Cerebellar cortex (tissue), 1 donor: ENCODE data around the gene TBXAS1.
A peak's percentile ranks its signal among the peaks of the same experiment; 100 is the strongest.

ENCODE experiments used
- DNase-seq: peaks from one replicate; pipeline ENCODE4 v3.0.0-alpha.2; 2015; ENCODE audit warnings: low spot score

Gene TBXAS1

GRCh38 chr7:140000666-140001268 lies 171.7 kb downstream of the TBXAS1 start:
- DNase-seq = no peak

- DNase-seq = peak; percentile 31
These were observed 174.9 kb downstream of the TBXAS1 start for GRCh38 chr7:140003913-140004382.

- no peak for DNase-seq
These were observed 175.6 kb downstream of the TBXAS1 start for GRCh38 chr7:140004672-140005071.

GRCh38 chr7:140005341-140005740 lies 176.3 kb downstream of the TBXAS1 start:
- no peak for DNase-seq

GRCh38 chr7:140005754-140006503 lies 176.9 kb downstream of the TBXAS1 start:
- peak; percentile 10 for DNase-seq

- DNase-seq = no peak
These were observed 177.5 kb downstream of the TBXAS1 start for GRCh38 chr7:140006600-140006999.

GRCh38 chr7:140007051-140007690 lies 178.1 kb downstream of the TBXAS1 start:
- no peak for DNase-seq

- DNase-seq = no peak
These were observed 179.9 kb downstream of the TBXAS1 start for GRCh38 chr7:140008755-140009610.

GRCh38 chr7:140009735-140010134 lies 180.7 kb downstream of the TBXAS1 start:
- no peak for DNase-seq

GRCh38 chr7:140010194-140010895 lies 181.3 kb downstream of the TBXAS1 start:
- DNase-seq = no peak

GRCh38 chr7:140013676-140014075 lies 184.6 kb downstream of the TBXAS1 start:
- no peak for DNase-seq

- DNase-seq = no peak
These were observed 185.1 kb downstream of the TBXAS1 start for GRCh38 chr7:140014123-140014522.

- DNase-seq = no peak
These were observed 186.5 kb downstream of the TBXAS1 start for GRCh38 chr7:140015471-140015970.

- no peak for DNase-seq
These were observed 187.5 kb downstream of the TBXAS1 start for GRCh38 chr7:140016540-140016939.

GRCh38 chr7:140017034-140017433 lies 188.0 kb downstream of the TBXAS1 start:
- no peak for DNase-seq

GRCh38 chr7:140017543-140017942 lies 188.5 kb downstream of the TBXAS1 start:
- DNase-seq = no peak

- DNase-seq = no peak
These were observed 189.3 kb downstream of the TBXAS1 start for GRCh38 chr7:140018125-140019043.

- no peak for DNase-seq
These were observed 190.1 kb downstream of the TBXAS1 start for GRCh38 chr7:140019172-140019571.

GRCh38 chr7:140019606-140020005 lies 190.5 kb downstream of the TBXAS1 start:
- no peak for DNase-seq

GRCh38 chr7:140021603-140022002 lies 192.5 kb downstream of the TBXAS1 start:
- no peak for DNase-seq
